ENCODE measurements around the gene SERINC5. TPM values are rescaled to one million over a fixed set of nuclear protein-coding genes. Genes with fewer than 3 reads are reported as not detected.

The SERINC5 gene
- total RNA-seq, 1 experiment from 2014 or later = 52.3 TPM

DNA sequence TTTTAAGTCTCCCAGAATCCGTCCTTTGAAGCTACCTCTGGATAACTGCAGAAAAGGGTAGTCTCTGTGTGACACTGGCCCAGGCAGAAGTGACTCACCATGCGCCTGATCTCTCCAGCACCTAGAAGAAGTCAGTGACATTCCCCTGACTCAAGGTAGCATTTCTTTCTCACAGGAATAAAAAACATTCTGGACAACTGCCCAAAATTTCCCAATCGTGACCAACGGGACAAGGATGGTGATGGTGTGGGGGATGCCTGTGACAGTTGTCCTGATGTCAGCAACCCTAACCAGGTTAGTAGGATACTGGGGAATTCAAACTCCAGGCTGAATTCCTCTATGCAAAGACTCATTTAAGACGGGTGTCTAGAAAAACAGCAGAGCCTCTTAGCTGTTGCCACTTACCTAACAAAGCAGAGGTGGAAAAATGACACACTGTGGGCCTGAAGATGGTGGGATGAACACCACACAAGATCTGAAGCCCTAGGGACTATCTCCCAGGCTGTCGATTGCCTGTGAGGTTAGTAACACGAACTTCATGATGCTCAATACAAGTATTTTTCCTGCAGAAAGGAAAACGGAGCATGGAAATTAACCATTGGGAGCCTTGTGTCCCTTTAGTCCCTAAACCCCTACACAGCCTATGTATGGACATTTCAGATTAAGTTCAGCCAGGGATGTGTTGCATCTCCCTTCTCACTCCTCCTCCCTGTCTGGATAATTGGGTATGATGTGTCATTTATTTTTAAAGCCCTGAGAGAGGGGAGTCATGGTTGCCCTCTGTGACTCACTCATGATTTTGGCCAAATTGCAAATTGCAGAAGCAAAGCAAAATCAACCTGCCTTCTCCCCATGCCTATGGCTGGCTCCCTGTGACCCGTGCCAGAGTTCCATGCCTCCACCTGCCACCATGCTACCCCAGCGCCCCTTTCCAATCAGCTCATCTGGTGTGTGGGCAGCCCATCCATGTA, 183.5 kb downstream of the SERINC5 start:
- Histone ChIP-seq H2BK15ac (ENCODE audit: low read depth, low read length) (no peak overlapping the region), H2BK5ac (ENCODE audit: insufficient read length, low read length) (no peak overlapping the region), H2BK120ac (ENCODE audit: low read depth, low read length, poor library complexity, severe bottlenecking) (no peak overlapping the region), H4K20me1 (ENCODE audit: control insufficient read depth, insufficient read depth, insufficient read length) (no peaks in the 10 kb centered on the region), H3K14ac (ENCODE audit: insufficient read depth, low read length) (no peak overlapping the region), H3K79me2 (ENCODE audit: insufficient read depth, low read length) (no peaks in the 10 kb centered on the region), H3K4me1 (ENCODE audit: insufficient read depth, low read length) (no peaks in the 10 kb centered on the region), H3K27ac (ENCODE audit: insufficient read length, low read depth, low read length) (no peak overlapping the region), H2AFZ (ENCODE audit: low read length) (no peak overlapping the region), H3T11ph (ENCODE audit: low read length) (no peak overlapping the region), H4K5ac (ENCODE audit: insufficient read length, low read depth, low read length) (no peak overlapping the region), H2BK20ac (ENCODE audit: low read depth, low read length, poor library complexity, severe bottlenecking) (no peak overlapping the region), H3K79me1 (ENCODE audit: insufficient read depth, low read depth, low read length, poor library complexity, severe bottlenecking) (no peaks in the 10 kb centered on the region), H3K23me2 (ENCODE audit: insufficient read length, low read depth, low read length, poor library complexity, severe bottlenecking) (no peaks in the 10 kb centered on the region), H2BK12ac (ENCODE audit: insufficient read length, low read depth, low read length) (no peak overlapping the region), H3K4me2 (ENCODE audit: insufficient read depth, insufficient read length, low read length) (no peak overlapping the region), H3K23ac (ENCODE audit: insufficient read length, low read depth, low read length) (no peak overlapping the region), H3K56ac (ENCODE audit: insufficient read length, low read depth, low read length) (no peak overlapping the region), H3K4ac (ENCODE audit: low read depth, low read length) (no peak overlapping the region), H3K9ac (ENCODE audit: extremely low read depth, insufficient read length, low read length) (no peak overlapping the region), H3K27me3 (ENCODE audit: insufficient read depth, low read length) (no peaks in the 10 kb centered on the region), H4K91ac (ENCODE audit: insufficient read length, low read depth, low read length) (no peak overlapping the region), H3K18ac (ENCODE audit: insufficient read length, low read depth, low read length) (no peak overlapping the region), H3K9me3 (ENCODE audit: control insufficient read depth, low read depth, low read length) (no peaks in the 10 kb centered on the region), H4K8ac (replicated peaks; ENCODE audit: insufficient read length, low read depth, low read length) (no peak overlapping the region), H2AK5ac (ENCODE audit: insufficient read length, low read length) (no peak overlapping the region)
- no peak overlapping the region for H3K4me3 Mint-ChIP-seq
- H3K36me3 Mint-ChIP-seq (ENCODE audit: insufficient read depth in 1 of 3, low read depth in 3 of 3) = peaks cover 0 to 4% (median 2%) of the 10 kb centered on the region in 3 experiments; a peak in 1 of 7 replicates
- no peaks in the 10 kb centered on the region for H3K9me3 Mint-ChIP-seq
- no peak for DNase-seq
- H3K27ac Mint-ChIP-seq = no peak overlapping the region
- H3K27me3 Mint-ChIP-seq (ENCODE audit: low read depth) = no peaks in the 10 kb centered on the region; the same call in 1 of the 2 replicates
- peaks cover 7% of the 10 kb centered on the region in 2 experiments for H3K4me1 Mint-ChIP-seq
- TF ChIP-seq, protein P1, sequence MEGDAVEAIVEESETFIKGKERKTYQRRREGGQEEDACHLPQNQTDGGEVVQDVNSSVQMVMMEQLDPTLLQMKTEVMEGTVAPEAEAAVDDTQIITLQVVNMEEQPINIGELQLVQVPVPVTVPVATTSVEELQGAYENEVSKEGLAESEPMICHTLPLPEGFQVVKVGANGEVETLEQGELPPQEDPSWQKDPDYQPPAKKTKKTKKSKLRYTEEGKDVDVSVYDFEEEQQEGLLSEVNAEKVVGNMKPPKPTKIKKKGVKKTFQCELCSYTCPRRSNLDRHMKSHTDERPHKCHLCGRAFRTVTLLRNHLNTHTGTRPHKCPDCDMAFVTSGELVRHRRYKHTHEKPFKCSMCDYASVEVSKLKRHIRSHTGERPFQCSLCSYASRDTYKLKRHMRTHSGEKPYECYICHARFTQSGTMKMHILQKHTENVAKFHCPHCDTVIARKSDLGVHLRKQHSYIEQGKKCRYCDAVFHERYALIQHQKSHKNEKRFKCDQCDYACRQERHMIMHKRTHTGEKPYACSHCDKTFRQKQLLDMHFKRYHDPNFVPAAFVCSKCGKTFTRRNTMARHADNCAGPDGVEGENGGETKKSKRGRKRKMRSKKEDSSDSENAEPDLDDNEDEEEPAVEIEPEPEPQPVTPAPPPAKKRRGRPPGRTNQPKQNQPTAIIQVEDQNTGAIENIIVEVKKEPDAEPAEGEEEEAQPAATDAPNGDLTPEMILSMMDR (conservative IDR thresholded peaks at IDR 0.05) = no peak
- no CpG with 5 or more reads among the region's 10 CpGs for WGBS (ENCODE audit: extremely low coverage, insufficient read length, low lambda C conversion rate)

Measured in H9 (cell line).